ENCODE data around the gene GMEB2. TPM values are rescaled to one million over a fixed set of nuclear protein-coding genes. Genes with fewer than 3 reads are reported as not detected.

GMEB2 gene
- total RNA-seq, 1 donor, result 9.4 TPM

DNA sequence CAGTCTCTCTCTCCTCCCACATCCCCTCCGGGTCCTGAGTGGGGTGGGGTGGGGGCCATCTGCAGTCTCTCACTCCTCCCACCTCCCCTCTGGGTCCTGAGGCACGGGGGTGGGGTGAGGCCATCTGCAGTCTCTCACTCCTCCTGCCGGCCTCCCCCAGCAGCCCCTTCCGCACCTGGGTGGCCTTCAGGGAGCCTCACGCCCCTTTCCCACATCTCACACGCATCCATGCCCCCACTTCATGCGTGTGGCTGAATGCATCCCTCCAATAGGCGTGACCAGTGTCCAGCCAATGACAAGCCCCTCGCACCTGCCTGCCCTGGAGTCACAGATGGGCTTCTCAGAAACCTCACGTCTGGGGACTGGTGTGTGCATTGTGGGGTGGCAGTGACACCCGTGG, 78.4 kb downstream of the GMEB2 start:
- no peak overlapping the region for H3K4me3 ChIP-seq (ENCODE audit: insufficient read depth, low read length)
- DNase-seq (ENCODE audit: insufficient read length, low spot score, missing footprints), result no peak
- peaks cover 22% of the 10 kb centered on the region for H3K27me3 ChIP-seq (ENCODE audit: insufficient read depth, low read length)
- H2AFZ ChIP-seq (ENCODE audit: low read length), result no peak overlapping the region
- no peaks in the 10 kb centered on the region for H3K4me1 ChIP-seq (ENCODE audit: insufficient read depth, low read length)
- no peak overlapping the region for H3K4me2 ChIP-seq (ENCODE audit: insufficient read depth, low read length)
- H3K27ac ChIP-seq (ENCODE audit: low read depth, low read length), result no peak overlapping the region
- H4K20me1 ChIP-seq (ENCODE audit: insufficient read depth, low read length), result no peaks in the 10 kb centered on the region
- H3K79me2 ChIP-seq (ENCODE audit: insufficient read depth, low read length), result no peaks in the 10 kb centered on the region
- H3K9me3 ChIP-seq (ENCODE audit: low read depth, low read length), result no peaks in the 10 kb centered on the region
- TF ChIP-seq, protein P1, sequence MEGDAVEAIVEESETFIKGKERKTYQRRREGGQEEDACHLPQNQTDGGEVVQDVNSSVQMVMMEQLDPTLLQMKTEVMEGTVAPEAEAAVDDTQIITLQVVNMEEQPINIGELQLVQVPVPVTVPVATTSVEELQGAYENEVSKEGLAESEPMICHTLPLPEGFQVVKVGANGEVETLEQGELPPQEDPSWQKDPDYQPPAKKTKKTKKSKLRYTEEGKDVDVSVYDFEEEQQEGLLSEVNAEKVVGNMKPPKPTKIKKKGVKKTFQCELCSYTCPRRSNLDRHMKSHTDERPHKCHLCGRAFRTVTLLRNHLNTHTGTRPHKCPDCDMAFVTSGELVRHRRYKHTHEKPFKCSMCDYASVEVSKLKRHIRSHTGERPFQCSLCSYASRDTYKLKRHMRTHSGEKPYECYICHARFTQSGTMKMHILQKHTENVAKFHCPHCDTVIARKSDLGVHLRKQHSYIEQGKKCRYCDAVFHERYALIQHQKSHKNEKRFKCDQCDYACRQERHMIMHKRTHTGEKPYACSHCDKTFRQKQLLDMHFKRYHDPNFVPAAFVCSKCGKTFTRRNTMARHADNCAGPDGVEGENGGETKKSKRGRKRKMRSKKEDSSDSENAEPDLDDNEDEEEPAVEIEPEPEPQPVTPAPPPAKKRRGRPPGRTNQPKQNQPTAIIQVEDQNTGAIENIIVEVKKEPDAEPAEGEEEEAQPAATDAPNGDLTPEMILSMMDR (IDR thresholded peaks at IDR 0.05; ENCODE audit: extremely low read depth, low read depth, low read length), result no peak
- no peaks in the 10 kb centered on the region for H3K36me3 ChIP-seq (ENCODE audit: insufficient read depth, low read length)

DNA sequence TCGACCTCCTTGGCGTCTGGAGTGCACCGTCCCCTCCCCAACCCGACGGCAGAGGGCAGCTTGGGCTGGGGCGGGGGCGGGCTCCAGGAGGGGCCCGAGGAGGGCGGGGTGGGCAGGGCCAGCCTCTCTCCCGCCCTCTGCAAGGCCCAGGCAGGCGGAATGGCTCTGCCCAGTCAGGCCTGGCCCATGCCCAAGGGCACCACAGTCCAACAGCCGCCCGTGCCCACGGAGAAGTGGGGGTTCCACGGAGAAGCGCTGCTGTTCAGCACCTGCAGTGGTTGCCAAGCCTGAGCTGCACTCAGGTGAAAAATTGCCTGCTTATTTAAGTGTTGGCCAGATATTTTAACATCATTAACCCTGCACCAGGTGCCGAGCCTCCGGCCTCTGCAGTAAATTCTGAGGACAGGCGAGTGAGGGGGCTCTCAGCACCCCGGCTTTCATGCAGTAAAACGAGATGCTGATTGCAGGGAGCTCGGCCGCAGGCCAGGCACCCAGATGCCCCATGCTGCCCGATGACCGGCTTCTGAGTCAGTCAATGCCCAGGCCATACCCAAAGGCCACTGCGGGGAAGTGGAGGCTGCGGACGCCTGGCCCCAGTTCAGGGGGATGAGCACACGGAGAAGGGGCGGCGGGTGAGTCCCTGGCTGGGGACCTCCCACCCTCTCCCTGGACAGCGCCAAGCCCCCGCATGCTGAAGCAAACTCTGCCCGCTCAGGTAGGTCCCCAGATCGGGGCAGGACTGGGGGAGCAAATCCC, 79.0 kb downstream of the GMEB2 start, which contains the start of gene SRMS:
SRMS (minus strand) TSS at position 25 of the 756 bp plus-strand sequence. CDS start 286 bp downstream, outside the sequence.
- H3K27me3 ChIP-seq (ENCODE audit: insufficient read depth, low read length), result peaks cover 22% of the 10 kb centered on the region
- no peak within 1 kb of the TSS for H3K27ac ChIP-seq (ENCODE audit: low read depth, low read length)
- no peak for DNase-seq (ENCODE audit: insufficient read length, low spot score, missing footprints)
- no peak within 1 kb of the TSS for H3K4me2 ChIP-seq (ENCODE audit: insufficient read depth, low read length)
- no peaks in the 10 kb centered on the region for H3K9me3 ChIP-seq (ENCODE audit: low read depth, low read length)
- H3K36me3 ChIP-seq (ENCODE audit: insufficient read depth, low read length), result no peaks in the 10 kb centered on the region
- no peak within 1 kb of the TSS for H3K4me3 ChIP-seq (ENCODE audit: insufficient read depth, low read length)
- no peak within 1 kb of the TSS for H2AFZ ChIP-seq (ENCODE audit: low read length)
- H3K79me2 ChIP-seq (ENCODE audit: insufficient read depth, low read length), result no peaks in the 10 kb centered on the region
- TF ChIP-seq, protein P1 (IDR thresholded peaks at IDR 0.05; ENCODE audit: extremely low read depth, low read depth, low read length), result no peak
- H3K4me1 ChIP-seq (ENCODE audit: insufficient read depth, low read length), result no peaks in the 10 kb centered on the region
- H4K20me1 ChIP-seq (ENCODE audit: insufficient read depth, low read length), result no peaks in the 10 kb centered on the region

DNA sequence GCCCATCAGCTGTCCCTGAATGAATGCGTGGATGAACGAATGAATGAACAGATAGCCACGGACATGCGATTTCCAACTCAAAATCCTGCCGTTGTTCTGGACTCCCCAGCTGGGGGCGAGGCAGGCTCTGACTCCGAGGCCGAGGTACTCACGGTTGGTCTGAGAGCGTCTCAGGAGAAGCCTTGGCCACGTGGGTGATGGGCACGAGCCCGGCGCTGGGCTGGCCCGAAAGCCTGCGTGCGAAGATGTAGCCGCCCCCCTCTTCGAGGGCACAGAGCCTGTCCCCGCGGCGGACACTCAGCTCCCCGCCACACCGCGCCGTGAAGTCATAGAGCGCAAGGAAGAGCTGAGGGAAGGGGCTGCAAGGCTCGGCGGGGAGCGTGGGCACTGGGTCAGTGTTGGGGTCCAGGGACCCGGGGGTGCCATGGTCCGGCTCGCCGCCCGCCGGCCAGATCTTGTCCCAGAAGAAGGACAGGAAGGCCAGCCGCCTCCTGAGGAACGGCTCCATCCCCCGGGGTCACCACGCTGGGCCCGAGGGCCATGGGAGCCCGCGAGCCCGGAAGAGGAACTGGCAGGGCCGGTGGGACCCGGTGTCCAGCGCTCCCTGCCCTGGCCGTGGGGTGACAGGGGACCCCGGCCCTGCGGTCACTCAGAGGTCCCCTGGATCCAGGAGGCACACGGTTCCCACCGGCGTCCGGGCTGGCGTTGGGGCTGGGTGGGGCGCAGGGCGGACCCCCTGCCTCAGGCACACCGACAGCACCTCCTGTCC, 79.8 kb downstream of the GMEB2 start:
- H3K79me2 ChIP-seq (ENCODE audit: insufficient read depth, low read length), result no peaks in the 10 kb centered on the region
- TF ChIP-seq, protein P1 (IDR thresholded peaks at IDR 0.05; ENCODE audit: extremely low read depth, low read depth, low read length), result no peak
- H3K36me3 ChIP-seq (ENCODE audit: insufficient read depth, low read length), result no peaks in the 10 kb centered on the region
- H3K27ac ChIP-seq (ENCODE audit: low read depth, low read length), result no peak overlapping the region
- no peaks in the 10 kb centered on the region for H3K4me1 ChIP-seq (ENCODE audit: insufficient read depth, low read length)
- DNase-seq (ENCODE audit: insufficient read length, low spot score, missing footprints), result no peak
- no peaks in the 10 kb centered on the region for H3K9me3 ChIP-seq (ENCODE audit: low read depth, low read length)
- H3K27me3 ChIP-seq (ENCODE audit: insufficient read depth, low read length), result peaks cover 22% of the 10 kb centered on the region
- no peak overlapping the region for H3K4me2 ChIP-seq (ENCODE audit: insufficient read depth, low read length)
- no peak overlapping the region for H2AFZ ChIP-seq (ENCODE audit: low read length)
- no peaks in the 10 kb centered on the region for H4K20me1 ChIP-seq (ENCODE audit: insufficient read depth, low read length)
- H3K4me3 ChIP-seq (ENCODE audit: insufficient read depth, low read length), result no peak overlapping the region
